SK-N-MC (cell line): ENCODE measurements around the gene GSG1L.

Experiments
- EZH2 ChIP-seq: fragments of 200-600 bp; sonication (generic); IDR thresholded peaks from one replicate; pipeline ENCODE4 v1.6.1; 2017; ENCODE audit warnings: antibody characterized with exemption
- FOXP2 ChIP-seq: optimal IDR thresholded peaks from 2 replicates; pipeline ENCODE3; 2011; ENCODE audit warnings: mild to moderate bottlenecking, moderate library complexity; ENCODE audit not compliant: insufficient read depth; ENCODE audit errors: extremely low read length, control extremely low read depth
- POLR2AphosphoS5 ChIP-seq: IDR thresholded peaks from 2 replicates; pipeline ENCODE4 v1.6.1; 2012; ENCODE audit warnings: mild to moderate bottlenecking, low read depth, low read length, borderline replicate concordance

GRCh38 chr16:27965801-27966200 is 97.7 kb downstream of the GSG1L start:
- TF ChIP-seq POLR2AphosphoS5 (no peak), EZH2 (no peak), FOXP2 (no peak)
